GM12878 (cell line): ENCODE results near the gene GINS2.

Experiments
- ATF3 ChIP-seq: IDR thresholded peaks from 2 replicates; pipeline ENCODE4 v1.6.1; 2011; ENCODE audit warnings: low read depth, mild to moderate bottlenecking, low read length, moderate library complexity, borderline replicate concordance; ENCODE audit errors: extremely low read depth
- BHLHE40 ChIP-seq, 2 experiments: fragments of 450-650 bp in 1 of 2; IDR thresholded peaks; 2 replicates each; pipeline ENCODE4 v1.6.1; 2011 to 2017; ENCODE audit warnings: low read depth in 2 of 2, borderline replicate concordance in 1 of 2, improper control_type of control experiment in 1 of 2, low read length in 1 of 2, mild to moderate bottlenecking in 1 of 2
- BRCA1 ChIP-seq: IDR thresholded peaks from 2 replicates; pipeline ENCODE4 v1.6.1; 2011; ENCODE audit warnings: low read depth, low read length, improper control_type of control experiment
- CTCF ChIP-seq, 3 experiments: IDR thresholded peaks in 2 of 3; conservative IDR thresholded peaks in 1 of 3; 2 replicates each; pipeline ENCODE4 v1.5.1; 2011; ENCODE audit warnings: low read depth in 3 of 3, low read length in 3 of 3, mild to moderate bottlenecking in 3 of 3, control low read depth in 2 of 3, moderate library complexity in 2 of 3, inconsistent platforms in 1 of 3, mixed read lengths in 1 of 3; ENCODE audit not compliant: control insufficient read depth in 2 of 3, insufficient read depth in 1 of 3; ENCODE audit errors: extremely low read depth in 1 of 3
- E2F8 ChIP-seq: fragments of 450-650 bp; IDR thresholded peaks from 2 replicates; pipeline ENCODE4 v1.6.1; 2018; ENCODE audit warnings: mild to moderate bottlenecking, low read depth, moderate library complexity; ENCODE audit not compliant: partially characterized antibody
- EGR1 ChIP-seq, 2 experiments: IDR thresholded peaks; 1 replicate in 1 of 2; 2 replicates in 1 of 2; pipeline ENCODE4 v1.6.1; 2011 to 2012; ENCODE audit warnings: low read depth in 2 of 2, low read length in 2 of 2, borderline replicate concordance in 1 of 2, mild to moderate bottlenecking in 1 of 2, moderate library complexity in 1 of 2
- KAT2A ChIP-seq: conservative IDR thresholded peaks from 2 replicates; pipeline ENCODE4 v1.6.1; 2011; ENCODE audit warnings: low read depth, low read length; ENCODE audit not compliant: control insufficient read depth
- MEF2A ChIP-seq: IDR thresholded peaks from 2 replicates; pipeline ENCODE4 v1.6.1; 2011; ENCODE audit warnings: low read depth, mild to moderate bottlenecking, low read length, moderate library complexity; ENCODE audit not compliant: insufficient read depth
- MYC ChIP-seq: IDR thresholded peaks from 2 replicates; pipeline ENCODE4 v1.6.1; 2011; ENCODE audit warnings: mild to moderate bottlenecking, low read length, moderate library complexity, inconsistent platforms; ENCODE audit not compliant: insufficient read depth, insufficient replicate concordance, insufficient read length, severe bottlenecking
- POLR2A ChIP-seq: IDR thresholded peaks from 2 replicates; pipeline ENCODE4 v1.6.1; 2011; ENCODE audit warnings: low read depth, mild to moderate bottlenecking, low read length
- ZBTB40 ChIP-seq: fragments of 450-650 bp; IDR thresholded peaks from 2 replicates; pipeline ENCODE4 v1.6.1; 2016; ENCODE audit warnings: mild to moderate bottlenecking, moderate library complexity, borderline replicate concordance

GRCh38 chr16:85644093-85644712, 44.6 kb downstream of the GINS2 start:
- TF ChIP-seq CTCF (IDR thresholded peaks at IDR 0.05 in 2 of 3, conservative IDR thresholded peaks at IDR 0.05 in 1 of 3; ENCODE audit: control insufficient read depth in 2 of 3, extremely low read depth in 1 of 3, insufficient read depth in 1 of 3, low read depth in 3 of 3, low read length in 3 of 3) (no peak), ZBTB40 (no peak), BRCA1 (no peak), ATF3 (no peak), MYC (no peak), EGR1 (IDR thresholded peaks at IDR 0.05; ENCODE audit: borderline replicate concordance in 1 of 2, low read depth in 2 of 2, low read length in 2 of 2) (no peak), POLR2A (no peak), KAT2A (no peak), MEF2A (no peak), E2F8 (no peak), BHLHE40 (IDR thresholded peaks at IDR 0.05; ENCODE audit: borderline replicate concordance in 1 of 2, low read depth in 2 of 2, low read length in 1 of 2) (no peak)
